GM21390 (cell line): ENCODE data around the gene APBA2.

Source experiments
- ATAC-seq: cut with Tn5 transposase; IDR thresholded peaks from one replicate; pipeline ENCODE4 v1.9.1; 2021; ENCODE audit not compliant: unreplicated experiment

The APBA2 gene

DNA sequence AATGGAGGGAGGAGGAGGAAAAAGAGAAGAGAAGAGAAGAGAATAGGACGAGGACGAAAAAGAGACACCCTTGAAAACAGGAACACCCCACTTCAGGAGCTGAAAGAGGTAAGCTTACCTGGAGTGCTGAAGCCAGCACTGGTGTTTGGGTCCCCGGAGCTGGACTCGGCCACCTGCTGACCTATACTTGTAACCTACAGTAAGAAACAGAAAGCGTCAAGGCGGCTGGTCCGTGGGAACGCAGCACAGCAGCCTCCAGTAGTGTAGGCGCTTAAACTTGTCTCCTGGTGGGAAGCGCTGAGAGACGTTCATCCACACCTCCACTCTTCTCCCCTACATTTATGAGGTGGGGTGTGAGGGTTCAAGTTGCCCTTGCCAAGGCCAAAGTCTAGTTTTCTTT is 242.9 kb downstream of the APBA2 start:
- no peak for ATAC-seq

- no peak for ATAC-seq
Measured at GRCh38 chr15:29129221-29129620, 243.4 kb downstream of the APBA2 start.

GRCh38 chr15:29129926-29130325 is 244.2 kb downstream of the APBA2 start:
- no peak for ATAC-seq

DNA sequence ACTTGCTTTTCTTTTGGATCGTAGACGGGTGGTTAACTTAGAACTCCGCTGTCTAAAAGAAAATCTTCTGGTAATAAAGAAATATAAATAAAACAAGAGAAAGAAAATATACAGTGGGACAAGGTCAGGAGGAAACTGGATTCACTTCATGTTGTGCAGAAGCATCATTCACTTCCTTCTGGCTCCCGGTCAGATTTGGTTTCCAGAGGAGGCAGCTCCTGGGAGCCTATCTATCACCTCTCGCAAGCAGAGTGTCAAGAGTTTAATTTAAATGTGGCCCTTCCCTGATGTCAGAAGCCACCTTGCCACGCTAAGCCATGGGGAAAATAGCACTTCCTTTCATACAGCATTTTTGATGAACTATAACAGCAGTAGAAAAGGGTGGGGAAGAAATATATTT is 244.7 kb downstream of the APBA2 start:
- no peak for ATAC-seq

GRCh38 chr15:29130951-29131839 is 245.4 kb downstream of the APBA2 start:
- no peak for ATAC-seq

DNA sequence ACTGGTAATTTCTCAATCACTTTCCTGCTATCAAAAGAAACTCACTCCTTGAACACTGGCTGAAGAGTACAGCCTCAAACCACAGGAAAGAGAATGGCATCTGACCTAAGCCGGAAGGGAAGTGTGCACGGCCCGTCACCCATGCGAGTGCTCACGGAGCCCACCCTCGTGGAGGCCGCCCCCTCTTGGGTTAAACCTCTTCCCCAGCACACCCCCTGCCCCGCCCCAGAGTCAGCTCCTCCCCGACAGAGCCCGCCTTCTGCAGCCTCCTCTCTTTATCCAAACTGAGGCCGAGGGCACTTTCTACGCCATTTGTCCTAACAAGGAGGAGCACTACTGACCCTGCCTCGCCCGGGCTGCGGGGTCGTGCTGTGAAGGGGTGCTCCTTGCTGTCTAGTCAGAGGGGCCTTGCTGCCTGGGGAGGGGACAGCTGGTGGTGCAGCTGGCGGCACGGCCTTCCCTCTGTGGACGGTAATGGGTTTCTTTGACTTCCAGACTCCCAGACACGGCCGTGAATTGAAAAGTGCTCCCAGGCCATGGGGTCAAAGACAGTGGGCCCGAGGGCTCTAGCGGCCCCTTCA is 246.2 kb downstream of the APBA2 start:
- no peak for ATAC-seq

DNA sequence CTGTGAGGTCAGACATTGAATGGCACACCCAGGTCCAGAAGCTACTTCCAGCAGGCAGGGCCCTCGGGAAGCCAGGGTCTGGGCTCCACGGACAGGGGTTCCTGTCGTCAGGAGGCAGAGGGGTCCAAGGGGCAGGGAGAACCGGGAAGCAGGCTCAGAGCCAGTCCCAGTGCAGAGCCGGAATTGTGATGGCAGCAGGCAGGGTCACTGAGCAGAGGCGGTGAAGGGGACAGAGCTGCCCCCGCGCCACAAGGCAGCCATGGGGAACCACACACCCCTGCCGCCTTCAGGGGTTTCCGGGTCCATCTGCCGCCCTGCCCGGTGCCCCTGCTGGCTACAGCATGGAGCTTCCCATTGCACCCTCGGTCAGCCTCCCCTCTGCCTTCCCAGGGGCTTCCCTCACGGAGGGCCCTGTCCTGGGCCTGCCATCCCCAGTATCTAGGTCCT is 247.0 kb downstream of the APBA2 start:
- no peak for ATAC-seq

GRCh38 chr15:29133321-29133720 is 247.5 kb downstream of the APBA2 start:
- no peak for ATAC-seq

- ATAC-seq: no peak
Measured at GRCh38 chr15:29133791-29134190, 248.0 kb downstream of the APBA2 start.

DNA sequence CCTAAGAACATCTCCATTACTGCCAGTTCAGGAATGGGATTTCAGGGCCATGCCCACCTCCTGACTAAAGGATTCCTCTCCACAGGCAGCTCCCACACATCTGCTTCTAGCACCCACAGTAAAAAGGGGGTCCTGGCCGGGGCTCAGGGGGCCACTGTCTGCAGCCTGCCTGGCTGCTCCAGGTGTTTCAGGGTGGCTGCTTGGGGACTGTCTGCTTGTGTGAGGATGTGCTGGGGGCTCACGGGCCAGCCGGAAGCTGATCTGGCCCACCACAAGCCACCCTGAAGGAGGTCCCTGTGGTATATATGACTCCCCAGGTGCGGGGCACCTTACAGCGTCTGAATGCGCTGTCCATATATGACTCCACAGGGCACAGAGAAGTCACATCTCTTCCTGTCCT is 248.5 kb downstream of the APBA2 start:
- no peak for ATAC-seq

DNA sequence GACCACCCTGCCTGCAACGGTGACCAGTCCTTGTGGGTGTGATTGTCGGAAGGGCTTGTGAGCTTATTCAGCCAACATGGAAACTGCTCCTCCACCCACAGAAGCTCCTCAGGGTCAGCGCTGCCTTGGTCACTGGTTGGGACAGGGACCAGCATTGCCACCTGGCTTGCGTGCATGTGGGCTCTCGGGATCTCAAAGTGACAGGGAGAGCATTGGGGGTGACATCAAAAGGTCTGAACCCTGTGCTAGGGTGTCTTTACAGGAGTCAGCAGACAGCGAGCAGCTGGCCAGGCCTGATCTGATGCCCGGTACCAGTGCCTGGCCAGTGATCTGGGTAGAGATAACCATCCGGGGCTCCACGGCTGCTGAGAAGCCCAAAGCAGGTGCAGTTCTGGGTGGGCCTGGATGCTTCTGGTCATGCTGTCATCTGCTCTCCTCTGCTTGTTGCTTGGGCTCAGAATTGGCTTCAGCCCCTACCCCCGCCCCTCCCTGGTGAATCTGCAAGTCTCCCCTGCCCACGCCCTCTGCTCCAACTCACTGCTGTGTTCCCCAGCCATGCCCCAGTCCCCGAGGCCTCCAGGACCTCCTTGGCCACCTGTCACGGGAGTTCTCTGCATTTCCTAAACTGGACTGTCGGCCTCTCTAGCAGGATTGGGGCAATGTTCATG is 249.0 kb downstream of the APBA2 start:
- no peak for ATAC-seq

DNA sequence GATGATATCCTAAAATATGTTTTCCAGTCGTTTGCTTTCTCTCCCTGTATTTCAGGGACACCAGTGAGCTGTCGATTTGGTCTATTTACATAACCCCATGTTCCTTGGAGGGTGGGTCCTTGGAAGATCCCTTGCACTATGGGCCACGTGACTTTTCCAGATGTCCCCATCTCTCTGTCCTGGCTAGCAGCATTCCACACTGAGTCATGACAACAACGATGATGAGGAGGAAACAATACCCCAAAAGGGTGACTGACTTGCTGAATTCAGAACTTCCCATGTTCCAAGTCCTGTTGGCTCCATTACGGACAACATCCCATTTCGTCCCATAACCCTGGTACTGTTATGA is 249.5 kb downstream of the APBA2 start:
- ATAC-seq: no peak

GRCh38 chr15:29135702-29136646 is 250.2 kb downstream of the APBA2 start:
- ATAC-seq: no peak

- no peak for ATAC-seq
Measured at GRCh38 chr15:29138260-29138659, 252.5 kb downstream of the APBA2 start.

DNA sequence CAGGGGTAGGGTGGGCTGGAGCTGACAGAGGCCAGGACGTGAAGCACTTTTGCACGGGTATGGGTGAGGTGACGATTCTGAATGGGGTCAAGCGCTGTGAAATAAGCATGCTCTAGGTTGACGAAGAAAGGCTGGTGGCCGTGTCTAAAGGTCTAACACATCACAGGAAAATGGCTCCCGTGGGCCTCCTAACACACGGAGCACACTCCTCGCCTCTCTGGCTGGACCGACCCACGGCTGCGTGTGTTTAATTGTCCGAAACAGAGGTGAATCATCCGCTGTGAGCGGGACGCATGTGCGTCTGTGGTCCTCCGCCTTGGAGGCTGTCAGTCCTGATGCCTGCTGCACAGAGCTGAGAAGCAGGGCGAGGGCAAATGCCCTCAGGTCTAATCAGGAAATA is 253.3 kb downstream of the APBA2 start:
- ATAC-seq: no peak

- peak; percentile 53 for ATAC-seq
Measured at GRCh38 chr15:29139540-29140459, 254.0 kb downstream of the APBA2 start.

DNA sequence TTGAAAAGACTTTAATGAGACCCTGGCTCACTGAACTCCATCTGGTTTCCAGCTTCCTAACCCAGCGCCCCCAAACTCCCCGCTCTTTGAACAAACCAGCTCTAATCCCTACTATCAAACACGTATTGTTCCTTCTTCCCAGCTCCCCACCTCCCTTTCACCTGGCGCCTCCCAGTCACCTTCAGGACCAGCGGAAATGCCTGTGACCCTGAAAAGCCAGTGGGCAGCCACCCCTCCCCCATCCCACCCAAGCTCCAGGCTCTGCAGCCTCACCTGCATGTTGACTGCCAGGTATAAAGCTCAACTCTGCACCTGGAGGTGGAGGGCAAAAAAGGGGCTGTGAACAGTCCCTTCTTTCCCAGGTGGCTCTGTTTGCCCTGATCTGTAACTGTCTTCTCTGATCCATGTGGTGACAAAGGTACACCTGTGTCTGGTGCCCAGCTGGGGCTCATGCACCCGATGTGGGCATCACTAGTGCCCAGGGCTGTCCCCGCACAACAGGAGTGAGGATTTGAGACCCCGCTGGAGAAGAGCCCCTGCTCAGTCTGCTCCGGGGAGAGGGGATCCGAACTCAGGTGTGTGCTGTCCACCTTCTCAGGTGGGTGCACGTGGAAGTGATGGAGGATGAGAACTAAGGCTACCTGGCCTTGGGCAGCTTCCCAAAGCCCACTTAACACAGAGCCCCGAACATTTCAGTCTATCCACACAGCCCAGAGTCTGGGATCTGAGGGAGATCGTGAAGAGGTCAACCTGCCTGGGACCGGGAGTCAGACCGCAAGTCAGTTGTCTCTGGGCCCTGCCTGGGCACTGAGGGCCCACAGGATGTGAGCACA is 254.9 kb downstream of the APBA2 start:
- ATAC-seq: no peak

- no peak for ATAC-seq
Measured at GRCh38 chr15:29141308-29142128, 255.7 kb downstream of the APBA2 start.
